NCI-H524 treated with DMSO at 0.1 percent for 48 hours (cell line): ENCODE data around the gene TTC31.

Experiments used
- DNase-seq: peaks from one replicate; lab custom pipeline; 2025; lab: John Stamatoyannopoulos, UW

Gene TTC31

GRCh38 chr2:74526649-74527230, 43.9 kb downstream of the TTC31 start:
- DNase-seq, result no peak

- DNase-seq, result no peak
Observed at GRCh38 chr2:74527741-74528140, 44.9 kb downstream of the TTC31 start.

- DNase-seq, result no peak
Observed at GRCh38 chr2:74528600-74529356, 45.9 kb downstream of the TTC31 start.

- DNase-seq, result peak; percentile 77
Observed at GRCh38 chr2:74529357-74530238, 46.7 kb downstream of the TTC31 start, which contains the start of the genes AUP1 and HTRA2. TSS of gene AUP1 (minus strand) at chr2:74529706. CDS start at chr2:74529629, 77 bp downstream. TSS of gene HTRA2 (plus strand) at chr2:74529933. CDS start at chr2:74530007, 74 bp downstream.

GRCh38 chr2:74530239-74531187, 47.6 kb downstream of the TTC31 start:
- DNase-seq, result no peak

- DNase-seq, result no peak
Observed at GRCh38 chr2:74531666-74532065, 48.8 kb downstream of the TTC31 start.

- DNase-seq, result no peak
Observed at GRCh38 chr2:74532222-74532621, 49.3 kb downstream of the TTC31 start.

- DNase-seq, result no peak
Observed at GRCh38 chr2:74533464-74533863, 50.6 kb downstream of the TTC31 start.

GRCh38 chr2:74534411-74534810, 51.5 kb downstream of the TTC31 start:
- no peak for DNase-seq

- no peak for DNase-seq
Observed at GRCh38 chr2:74535440-74535965, 52.6 kb downstream of the TTC31 start.

- DNase-seq, result no peak
Observed at GRCh38 chr2:74536166-74536950, 53.5 kb downstream of the TTC31 start.

GRCh38 chr2:74537140-74537539, 54.3 kb downstream of the TTC31 start:
- no peak for DNase-seq

- no peak for DNase-seq
Observed at GRCh38 chr2:74538881-74539339, 56.0 kb downstream of the TTC31 start.

GRCh38 chr2:74540291-74540690, 57.4 kb downstream of the TTC31 start:
- DNase-seq, result no peak

- no peak for DNase-seq
Observed at GRCh38 chr2:74542978-74543377, 60.1 kb downstream of the TTC31 start.
